Suppressor macrophage treated with lipopolysaccharide for 4 hours (primary cell): ENCODE data around the gene ESYT3.
"Not testable (repeated sequence)": the region's sequence is repeated elsewhere in the genome, so short reads cannot be mapped to it uniquely, and the experiment has no call there.

Experiments used
- DNase-seq: peaks from one replicate; pipeline ENCODE4 v3.0.0-alpha.2; 2020

The ESYT3 gene

GRCh38 chr3:138463724-138464490 is 29.5 kb downstream of the ESYT3 start:
- DNase-seq, result no peak

DNA sequence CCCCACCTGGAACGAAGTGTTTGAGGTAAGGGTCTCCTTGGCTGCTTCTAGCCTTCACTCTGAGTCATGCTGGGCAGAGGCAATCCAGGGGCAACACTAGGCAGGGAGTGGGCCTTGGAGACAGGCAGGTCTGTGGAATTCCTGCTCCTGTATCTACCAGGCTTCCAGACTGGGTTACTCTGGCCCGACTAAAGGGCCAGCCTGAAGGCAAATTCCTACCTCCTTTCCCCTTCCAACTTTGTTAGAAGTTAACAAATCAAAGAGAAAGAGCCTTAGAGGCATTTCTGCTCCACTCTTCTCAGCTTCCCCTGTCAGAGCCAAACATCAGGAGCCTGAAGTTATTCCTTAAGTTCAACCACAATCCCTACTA is 30.1 kb downstream of the ESYT3 start:
- DNase-seq, result no peak

DNA sequence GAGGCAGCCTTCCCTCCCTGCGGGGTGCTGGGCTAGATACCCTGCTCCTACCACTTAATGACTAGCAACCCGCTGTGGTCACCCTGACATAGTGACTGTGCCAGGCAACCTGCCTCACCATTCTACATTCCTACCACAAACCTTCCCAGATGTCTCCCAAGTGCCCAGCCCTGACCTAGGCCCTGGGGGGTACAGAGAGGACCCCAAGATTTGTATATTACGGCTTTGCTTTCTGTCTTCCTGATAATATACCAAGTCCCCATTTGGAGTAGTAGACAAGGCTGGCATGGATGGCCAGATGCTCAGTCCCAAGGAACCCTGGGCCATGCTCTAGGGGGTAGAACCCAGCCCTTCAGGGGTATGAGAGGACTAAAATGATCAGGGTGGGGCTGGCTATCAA is 31.0 kb downstream of the ESYT3 start:
- DNase-seq, result no peak

GRCh38 chr3:138465925-138466324 is 31.5 kb downstream of the ESYT3 start:
- no peak for DNase-seq

DNA sequence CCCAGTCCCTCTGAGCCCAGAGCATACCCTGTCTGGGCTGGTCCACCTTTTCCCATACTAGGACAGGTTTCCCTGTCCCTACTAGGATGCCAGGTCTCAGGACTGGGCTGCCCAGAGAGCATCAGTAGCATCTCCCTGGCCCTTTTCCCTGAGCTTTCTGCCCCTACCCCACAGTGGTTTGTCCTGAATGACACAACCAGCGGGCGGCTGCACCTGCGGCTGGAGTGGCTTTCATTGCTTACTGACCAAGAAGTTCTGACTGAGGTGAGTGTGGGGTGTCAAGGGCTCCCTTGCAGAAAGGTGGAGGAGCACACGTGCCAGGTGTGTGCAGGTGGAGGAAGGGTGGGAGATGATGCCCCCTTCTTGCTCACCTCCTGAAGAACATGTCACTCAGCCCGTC is 33.5 kb downstream of the ESYT3 start:
- no peak for DNase-seq

DNA sequence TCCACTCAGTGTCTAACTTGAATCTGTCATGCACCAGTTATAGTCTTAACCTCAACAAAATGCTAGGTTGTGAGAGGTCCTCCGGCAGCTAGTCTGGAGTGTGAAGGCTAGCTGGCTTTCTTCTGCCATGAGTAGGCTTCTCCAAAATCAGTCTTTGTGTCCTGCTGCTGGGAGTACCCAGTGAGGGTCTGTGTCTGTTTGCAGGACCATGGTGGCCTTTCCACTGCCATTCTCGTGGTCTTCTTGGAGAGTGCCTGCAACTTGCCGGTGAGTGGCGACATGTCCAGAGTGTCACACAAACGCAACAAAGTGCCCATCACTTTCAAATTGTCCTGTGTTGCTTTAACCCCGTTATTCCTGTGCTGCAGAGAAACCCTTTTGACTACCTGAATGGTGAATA is 34.0 kb downstream of the ESYT3 start:
- no peak for DNase-seq

DNA sequence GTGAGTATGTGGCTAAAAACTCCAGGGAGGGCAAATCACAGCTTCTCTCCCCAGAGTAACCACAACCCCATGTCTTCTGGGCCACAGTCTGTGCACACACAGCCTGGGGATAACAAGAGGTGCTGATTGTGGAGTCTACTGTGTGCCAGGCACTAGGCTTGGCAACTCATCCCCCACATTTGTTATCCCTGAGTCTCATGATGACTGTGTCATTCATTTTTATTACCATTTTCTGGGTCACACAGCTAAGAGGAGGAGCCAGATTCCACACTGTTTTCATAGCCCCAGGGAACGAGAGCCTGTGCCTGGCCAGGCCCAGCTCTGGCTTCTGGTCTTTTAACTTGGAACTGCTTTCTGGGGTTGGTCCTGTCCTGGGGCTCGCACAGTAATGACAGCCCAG is 34.5 kb downstream of the ESYT3 start:
- DNase-seq, result no peak

GRCh38 chr3:138469874-138470273 is 35.5 kb downstream of the ESYT3 start:
- no peak for DNase-seq

GRCh38 chr3:138470687-138471086 is 36.3 kb downstream of the ESYT3 start:
- DNase-seq, result no peak

- no peak for DNase-seq
These were observed 37.1 kb downstream of the ESYT3 start for GRCh38 chr3:138471481-138471880.

GRCh38 chr3:138472141-138472825 is 37.9 kb downstream of the ESYT3 start:
- no peak for DNase-seq

GRCh38 chr3:138473391-138473790 is 39.0 kb downstream of the ESYT3 start:
- DNase-seq, result no peak

GRCh38 chr3:138474163-138474562 is 39.7 kb downstream of the ESYT3 start:
- no peak for DNase-seq

DNA sequence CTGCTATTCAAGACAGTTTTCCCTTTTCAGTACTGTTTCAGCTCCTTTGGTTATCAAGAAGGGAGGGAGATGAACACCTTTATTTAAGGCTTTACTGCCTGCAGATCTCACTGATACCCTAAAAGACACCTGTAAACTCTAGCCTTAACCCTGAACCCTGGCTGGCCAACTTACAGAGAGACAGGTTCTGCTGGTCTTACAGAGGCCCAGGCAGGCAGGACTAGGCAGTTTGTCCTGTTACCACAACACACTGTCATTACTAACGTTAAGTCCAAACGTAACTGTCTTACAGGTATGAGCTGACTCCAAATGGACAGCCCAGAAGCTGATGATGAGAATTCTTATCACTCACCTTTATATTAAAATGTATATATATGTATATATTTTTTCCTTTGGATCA is 42.1 kb downstream of the ESYT3 start:
- no peak for DNase-seq

DNA sequence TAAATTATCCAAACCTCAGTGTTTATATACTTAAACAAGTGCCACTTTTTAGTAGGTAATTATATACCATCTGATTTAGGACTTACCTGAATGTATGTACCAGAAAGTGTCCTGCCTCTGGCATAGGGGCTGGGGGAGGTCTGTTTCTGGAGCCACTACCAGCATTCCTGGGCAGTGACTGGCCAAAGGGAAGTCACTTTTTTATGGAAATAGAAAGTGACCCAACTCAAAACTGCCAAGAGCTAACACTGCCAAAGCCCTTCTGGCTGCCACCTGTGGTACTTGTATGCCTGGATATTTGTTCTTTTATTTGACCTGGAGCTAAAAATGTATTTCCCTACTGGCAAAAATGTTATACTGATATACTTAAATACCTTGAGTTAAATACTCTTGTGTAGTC is 42.7 kb downstream of the ESYT3 start:
- no peak for DNase-seq

GRCh38 chr3:138477801-138478200 is 43.4 kb downstream of the ESYT3 start:
- no peak for DNase-seq

DNA sequence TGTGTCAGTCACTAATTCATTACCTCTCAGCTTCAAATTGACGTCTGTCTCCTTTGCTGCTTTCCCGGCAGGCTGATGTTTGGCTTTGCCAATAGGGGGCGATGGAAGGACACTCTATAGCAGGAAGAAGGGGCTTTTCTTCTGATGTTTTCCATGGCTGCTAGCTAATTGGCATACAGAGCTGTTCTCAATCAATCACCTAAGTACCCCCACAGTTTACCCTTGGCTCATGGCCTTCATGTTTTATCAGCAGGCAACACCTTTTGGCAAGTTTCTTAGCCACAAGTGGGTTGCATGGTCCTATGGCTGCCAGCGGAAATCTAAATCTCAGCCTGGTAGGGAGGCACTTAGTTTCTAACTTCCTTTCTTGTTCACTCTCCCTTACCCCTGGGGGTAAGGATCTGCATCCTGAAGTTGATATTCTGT is 45.0 kb downstream of the ESYT3 start:
- DNase-seq, result peak; percentile 67

DNA sequence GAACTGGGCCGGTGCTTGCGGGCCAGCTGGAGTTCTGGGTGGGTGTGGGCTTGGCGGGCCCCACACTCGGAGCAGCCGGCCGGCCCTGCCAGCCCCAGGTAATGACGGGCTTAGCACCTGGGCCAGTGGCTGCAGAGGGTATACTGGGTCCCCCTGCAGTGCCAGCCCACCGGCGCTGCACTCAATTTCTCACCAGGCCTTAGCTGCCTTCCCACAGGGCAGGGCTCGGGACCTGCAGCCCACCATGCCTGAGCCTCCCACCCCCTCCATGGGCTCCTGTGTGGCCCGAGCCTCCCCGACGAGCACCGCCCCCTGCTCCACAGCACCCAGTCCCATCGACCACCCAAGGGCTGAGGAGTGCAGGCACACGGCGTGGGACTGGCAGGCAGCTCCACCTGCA is 50.3 kb downstream of the ESYT3 start:
- DNase-seq, result not testable (repeated sequence)

DNA sequence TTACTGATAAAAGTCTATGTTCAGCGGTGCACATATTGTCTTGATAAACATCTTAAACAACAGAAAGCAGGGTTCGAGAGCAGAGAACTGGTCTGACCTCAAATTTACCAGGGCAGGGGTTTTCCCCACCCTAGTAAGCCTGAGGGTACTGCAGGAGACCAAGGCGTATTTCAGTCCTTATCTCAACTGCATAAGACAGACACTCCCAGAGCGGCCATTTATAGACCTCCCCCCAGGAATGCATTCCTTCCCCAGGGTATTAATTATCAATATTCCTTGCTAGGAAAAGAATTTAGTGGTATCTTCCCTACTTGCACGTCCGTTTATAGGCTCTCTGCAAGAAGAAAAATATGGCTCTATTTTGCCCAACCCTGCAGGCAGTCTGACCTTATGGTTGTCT is 52.2 kb downstream of the ESYT3 start:
- not testable (repeated sequence) for DNase-seq

DNA sequence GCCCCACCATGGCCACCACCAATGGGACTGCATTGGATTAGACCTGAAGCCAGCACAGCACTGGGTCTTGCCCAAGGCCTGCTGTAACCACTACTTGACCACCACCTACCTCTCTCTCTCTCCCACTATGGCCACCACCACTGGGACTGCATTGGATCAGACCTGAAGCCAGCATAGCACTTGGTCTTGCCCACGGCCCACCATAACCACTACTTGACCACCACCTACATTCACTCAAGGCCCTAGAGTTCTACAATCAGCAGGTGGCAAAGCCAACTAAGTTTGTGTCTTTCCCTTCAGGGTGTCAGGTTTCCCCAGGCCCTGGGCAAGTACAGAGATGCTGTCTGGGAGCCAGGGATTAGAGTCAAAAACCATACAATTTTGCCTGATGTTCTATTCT is 57.6 kb downstream of the ESYT3 start:
- DNase-seq, result no peak

DNA sequence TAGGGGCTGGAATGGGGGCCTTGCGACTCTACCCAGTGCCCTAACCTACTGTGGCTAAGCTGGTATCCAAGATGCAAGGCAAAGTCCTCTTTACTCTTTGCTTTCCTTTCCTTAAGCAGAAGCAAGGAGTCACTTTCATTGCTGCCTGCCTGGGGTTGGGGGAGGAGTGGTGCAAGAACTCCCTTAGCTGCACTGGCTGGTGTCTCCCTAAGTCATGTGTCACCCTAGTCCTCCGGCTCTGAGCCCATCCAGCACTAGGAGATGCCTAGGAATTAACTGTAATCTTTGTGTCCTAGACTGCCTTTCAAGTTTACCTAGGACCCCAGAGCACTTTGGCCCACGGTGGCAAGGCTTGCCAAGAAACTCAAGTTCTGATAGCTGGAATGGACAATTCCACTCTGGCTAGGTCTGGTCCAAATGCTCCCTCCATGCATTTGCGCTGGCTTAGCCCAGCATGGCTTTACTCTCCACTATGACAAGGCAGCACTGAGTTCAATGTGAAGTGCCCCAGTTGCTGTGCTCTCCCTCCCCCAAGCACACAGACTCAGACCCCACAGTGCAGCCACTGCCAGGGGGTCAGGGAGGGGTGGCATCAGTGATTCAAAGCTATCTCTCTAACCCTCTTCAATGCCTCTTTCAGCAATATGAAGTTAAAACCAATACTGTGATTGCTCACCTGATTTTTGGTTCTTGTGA is 58.7 kb downstream of the ESYT3 start:
- peak; percentile 38 for DNase-seq

DNA sequence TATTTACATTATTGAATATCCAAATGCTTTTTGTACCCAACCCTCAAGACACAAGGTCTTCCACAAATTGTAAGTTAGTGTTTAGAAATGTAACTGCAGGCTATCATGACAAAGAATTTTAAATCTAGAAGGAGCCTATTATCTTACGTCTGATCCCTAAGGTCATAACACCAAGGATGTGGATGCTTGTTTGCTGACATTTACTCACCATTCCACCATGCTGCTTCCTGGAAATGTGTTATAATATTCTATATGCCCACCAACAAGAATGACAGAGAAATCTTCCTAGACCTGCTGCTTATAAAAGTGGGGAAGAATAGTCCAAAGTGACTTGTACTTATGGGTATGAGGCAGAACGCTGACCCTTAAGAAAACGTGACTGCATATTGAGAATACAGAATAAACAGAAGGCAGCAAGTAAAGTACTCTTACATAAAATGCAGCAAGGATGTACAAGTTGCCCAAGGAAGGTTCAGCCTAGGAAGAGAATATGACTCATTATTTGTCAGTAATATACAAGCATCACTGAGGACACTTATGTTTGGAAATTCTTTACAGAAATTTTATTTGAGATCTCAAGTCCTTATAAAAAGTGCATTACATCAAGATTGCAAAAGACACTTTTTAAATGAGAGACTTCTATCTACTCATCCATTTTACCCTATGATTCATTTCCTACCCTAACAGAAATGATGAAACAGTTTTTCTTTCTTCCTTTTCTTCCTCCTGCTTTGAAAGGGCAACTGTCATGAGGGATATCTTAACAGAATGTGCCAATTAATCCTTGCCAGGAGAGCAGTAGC is 59.6 kb downstream of the ESYT3 start:
- DNase-seq, result peak; percentile 82

- DNase-seq, result no peak
These were observed 60.2 kb downstream of the ESYT3 start for GRCh38 chr3:138494607-138494929.
